Right forelimb (tissue), 1 donor: ENCODE results near the gene HIKESHI.

Source experiments
- DNase-seq: peaks from one replicate; pipeline ENCODE4 v3.0.0-alpha.2; 2018

Gene HIKESHI

DNA sequence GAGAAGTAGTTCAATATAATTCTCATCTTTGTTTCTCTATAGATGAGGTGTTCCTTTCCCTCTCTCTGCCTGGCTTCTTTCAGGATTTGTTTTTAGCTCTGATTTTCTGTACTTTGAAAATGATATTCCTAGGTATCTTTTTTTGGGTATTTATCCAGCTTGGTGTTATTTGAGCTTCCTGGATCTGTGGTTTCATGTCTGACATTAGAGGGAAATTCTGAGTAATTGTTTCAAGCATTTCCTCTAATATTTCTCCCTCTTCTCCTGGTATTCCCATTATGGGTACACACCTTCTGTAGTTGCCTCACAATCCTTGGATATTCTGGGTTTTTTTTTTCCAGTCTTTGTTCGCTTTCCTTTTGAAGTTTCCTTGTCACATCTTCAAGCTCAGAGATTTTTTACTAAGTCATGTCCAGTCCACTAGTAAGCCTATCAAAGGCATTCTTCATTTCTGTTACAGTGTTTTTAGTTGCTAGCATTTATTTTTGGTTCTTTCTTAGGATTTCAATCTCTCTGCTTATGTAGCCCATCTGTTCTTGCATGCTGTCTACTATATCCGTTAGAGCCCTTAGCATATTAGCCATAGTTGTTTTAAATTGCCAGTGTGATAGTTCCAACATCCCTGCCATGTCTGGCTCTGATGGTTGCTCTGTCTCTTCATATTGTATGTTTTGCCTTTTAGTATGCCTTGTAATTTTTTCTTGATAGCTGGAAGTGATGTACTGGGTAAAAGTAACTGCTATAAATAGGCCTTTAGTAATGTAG is 78.4 kb downstream of the HIKESHI start:
- no peak for DNase-seq

DNA sequence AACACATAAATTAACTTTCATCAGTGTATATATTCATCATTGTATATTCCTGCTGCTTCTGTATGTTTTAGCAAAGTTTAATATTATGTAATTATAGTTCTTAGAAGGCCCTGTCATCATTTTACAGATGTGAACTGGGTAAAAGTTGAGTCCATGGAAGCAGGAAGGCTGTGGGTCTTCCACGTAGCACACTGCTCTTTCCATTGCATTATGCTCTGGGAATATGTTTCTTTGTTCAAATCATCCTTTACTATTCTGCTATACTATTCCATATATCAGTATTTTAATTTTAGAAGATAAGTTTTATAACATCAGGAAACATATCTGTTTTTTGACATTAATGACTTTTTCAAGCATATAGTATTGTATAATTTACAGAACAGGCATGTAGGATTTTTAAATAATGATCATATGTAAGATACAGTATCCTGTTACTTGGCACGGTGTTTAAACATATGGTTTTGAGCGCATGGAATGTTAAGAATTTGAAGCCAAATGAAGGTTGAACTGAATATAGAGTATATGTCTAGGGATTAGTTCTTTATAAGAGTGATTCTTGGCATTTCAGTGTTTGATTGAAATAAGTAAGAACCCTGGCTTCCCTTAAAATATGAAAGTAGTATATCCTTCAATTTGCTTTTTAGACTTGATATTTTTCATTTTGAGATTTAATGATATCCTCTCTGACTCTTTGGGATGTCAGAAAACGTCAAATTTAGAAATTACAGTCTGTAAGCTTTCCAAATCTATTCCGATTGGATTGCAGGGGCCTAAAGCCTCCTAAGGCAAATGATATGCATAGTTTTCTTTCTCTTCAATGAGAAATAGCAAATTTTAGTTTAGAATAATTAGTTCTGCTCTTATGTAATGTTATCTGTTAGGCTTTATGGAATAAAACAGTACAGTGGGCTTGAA is 81.3 kb downstream of the HIKESHI start:
- DNase-seq, result no peak

- no peak for DNase-seq
Observed at GRCh38 chr11:86386283-86386682, 84.2 kb downstream of the HIKESHI start.

DNA sequence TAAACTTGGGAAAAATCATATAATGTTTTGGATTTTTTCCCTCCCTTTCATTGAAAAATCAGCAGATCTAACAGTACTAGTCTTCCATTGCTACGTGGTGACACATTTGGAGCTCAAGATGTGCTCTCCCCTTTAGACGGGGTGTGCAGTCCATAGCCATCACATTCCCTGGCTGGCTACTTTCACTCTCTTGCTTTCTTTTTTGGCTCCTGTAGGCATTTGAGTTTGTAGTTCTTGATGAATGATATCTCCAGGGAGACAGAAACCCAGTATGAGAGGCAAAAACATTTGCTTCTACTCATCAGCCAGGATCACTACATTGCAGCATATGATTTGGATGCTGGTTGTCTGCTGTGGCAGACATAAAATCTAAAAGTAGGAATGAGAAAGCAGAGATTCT is 84.7 kb downstream of the HIKESHI start:
- no peak for DNase-seq

DNA sequence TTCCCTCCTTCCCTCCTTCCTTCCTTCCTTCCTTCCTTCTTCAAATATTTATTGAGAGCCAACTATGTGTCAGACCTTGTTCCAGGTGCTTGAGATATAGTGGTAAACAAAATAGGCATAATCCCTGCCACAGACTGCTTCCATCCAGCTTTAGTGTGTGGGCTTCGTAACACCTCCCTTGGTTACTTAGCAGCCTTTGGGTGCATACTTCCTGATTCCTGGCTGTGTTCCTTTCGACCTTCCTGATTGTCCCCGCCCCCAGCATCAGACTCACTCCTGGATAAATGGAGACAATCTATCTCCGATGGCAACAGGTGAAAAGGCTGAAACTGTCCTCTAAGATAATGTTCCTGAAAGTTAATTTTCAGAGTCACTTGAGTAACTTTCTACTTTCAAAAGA is 86.2 kb downstream of the HIKESHI start:
- no peak for DNase-seq

DNA sequence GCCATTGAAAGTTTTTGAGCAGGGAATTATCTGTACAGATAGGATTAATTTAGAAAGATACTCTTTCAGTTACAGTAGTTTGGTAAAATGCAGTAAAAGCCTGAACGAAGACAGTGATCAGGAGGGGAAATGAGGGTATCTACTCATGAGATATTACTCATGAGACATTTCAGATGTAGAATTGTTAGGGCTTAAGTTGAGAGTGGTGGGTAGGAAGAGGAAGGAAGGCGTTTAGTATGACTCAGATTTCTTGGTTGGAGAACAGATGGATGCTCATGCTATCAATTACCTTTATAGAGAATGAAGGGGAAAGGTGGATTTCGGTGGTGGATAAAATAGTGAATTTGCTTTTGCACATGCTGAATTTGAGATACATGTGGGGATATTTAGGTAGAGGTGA is 88.4 kb downstream of the HIKESHI start:
- no peak for DNase-seq

GRCh38 chr11:86395061-86395551 is 93.1 kb downstream of the HIKESHI start:
- no peak for DNase-seq
